ENCODE data around the gene P2RY6.
A peak's percentile ranks its signal among the peaks of the same experiment; 100 is the strongest.

Gene P2RY6

DNA sequence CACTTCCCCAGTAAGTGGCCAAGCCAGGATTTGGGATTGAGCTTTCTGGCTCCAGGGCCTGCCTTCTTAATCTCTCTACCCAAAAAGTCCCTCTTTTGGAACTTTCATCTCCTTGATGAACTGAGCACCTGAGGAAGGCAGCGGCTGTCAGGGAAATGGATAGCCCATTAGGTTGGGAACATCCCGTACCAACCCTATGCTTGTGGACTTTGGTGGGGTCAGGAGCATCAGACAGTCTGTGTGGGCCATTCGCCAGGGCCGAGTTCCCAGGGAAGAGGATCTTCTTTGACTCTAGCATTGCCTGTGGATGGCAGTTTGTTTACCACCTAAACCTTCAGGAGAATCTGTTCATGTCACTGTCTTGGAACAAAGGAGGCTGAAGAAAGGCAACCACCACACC lies 66.1 kb downstream of the P2RY6 start:
- peaks cover 7% of the 10 kb centered on the region for H3K4me1 ChIP-seq
- no peaks in the 10 kb centered on the region for H3K27me3 ChIP-seq (ENCODE audit: control insufficient read depth, insufficient read depth, low read length)
- TF ChIP-seq, protein P1, sequence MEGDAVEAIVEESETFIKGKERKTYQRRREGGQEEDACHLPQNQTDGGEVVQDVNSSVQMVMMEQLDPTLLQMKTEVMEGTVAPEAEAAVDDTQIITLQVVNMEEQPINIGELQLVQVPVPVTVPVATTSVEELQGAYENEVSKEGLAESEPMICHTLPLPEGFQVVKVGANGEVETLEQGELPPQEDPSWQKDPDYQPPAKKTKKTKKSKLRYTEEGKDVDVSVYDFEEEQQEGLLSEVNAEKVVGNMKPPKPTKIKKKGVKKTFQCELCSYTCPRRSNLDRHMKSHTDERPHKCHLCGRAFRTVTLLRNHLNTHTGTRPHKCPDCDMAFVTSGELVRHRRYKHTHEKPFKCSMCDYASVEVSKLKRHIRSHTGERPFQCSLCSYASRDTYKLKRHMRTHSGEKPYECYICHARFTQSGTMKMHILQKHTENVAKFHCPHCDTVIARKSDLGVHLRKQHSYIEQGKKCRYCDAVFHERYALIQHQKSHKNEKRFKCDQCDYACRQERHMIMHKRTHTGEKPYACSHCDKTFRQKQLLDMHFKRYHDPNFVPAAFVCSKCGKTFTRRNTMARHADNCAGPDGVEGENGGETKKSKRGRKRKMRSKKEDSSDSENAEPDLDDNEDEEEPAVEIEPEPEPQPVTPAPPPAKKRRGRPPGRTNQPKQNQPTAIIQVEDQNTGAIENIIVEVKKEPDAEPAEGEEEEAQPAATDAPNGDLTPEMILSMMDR (IDR thresholded peaks at IDR 0.05), result no peak
- no peaks in the 10 kb centered on the region for H3K36me3 ChIP-seq (ENCODE audit: control insufficient read depth, insufficient read depth, low read length)
- H3K79me2 ChIP-seq, result peaks cover 34% of the 10 kb centered on the region
- no peak overlapping the region for H2AFZ ChIP-seq
- H3K4me2 ChIP-seq (ENCODE audit: low read length), result no peak overlapping the region
- no peak overlapping the region for H3K9ac ChIP-seq
- no peak overlapping the region for H3K4me3 ChIP-seq (ENCODE audit: low read depth, low read length)
- H3K27ac ChIP-seq, result no peak overlapping the region
- no peaks in the 10 kb centered on the region for H3K9me3 ChIP-seq (ENCODE audit: control insufficient read depth, low read length)

DNA sequence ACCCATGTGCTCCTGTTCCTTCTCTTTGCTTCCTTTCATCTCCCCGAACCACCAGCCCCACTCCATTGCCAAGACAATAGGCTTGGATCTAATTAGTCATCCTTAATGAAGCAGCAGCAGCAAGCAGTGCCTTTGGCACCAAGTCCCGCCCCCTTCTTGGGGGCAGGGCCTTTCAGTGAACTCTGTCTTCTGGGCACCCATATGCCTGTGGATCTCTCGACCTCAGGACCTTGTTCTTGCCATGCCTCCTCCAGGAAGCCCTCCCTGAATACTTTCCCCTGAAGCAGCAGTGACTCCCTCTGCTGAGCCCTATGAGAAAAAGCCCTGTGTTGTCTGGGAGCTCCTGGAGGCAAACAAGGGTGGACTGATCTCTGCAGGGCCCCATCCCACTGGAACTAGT lies 68.0 kb downstream of the P2RY6 start:
- Histone ChIP-seq H3K4me1 (peaks cover 9% of the 10 kb centered on the region), H3K9me3 (ENCODE audit: control insufficient read depth, low read length) (no peaks in the 10 kb centered on the region), H3K27me3 (ENCODE audit: control insufficient read depth, insufficient read depth, low read length) (no peaks in the 10 kb centered on the region), H3K4me2 (ENCODE audit: low read length) (no peak overlapping the region), H3K4me3 (ENCODE audit: low read depth, low read length) (no peak overlapping the region), H3K27ac (no peak overlapping the region), H3K9ac (no peak overlapping the region), H3K79me2 (peaks cover 34% of the 10 kb centered on the region), H2AFZ (no peak overlapping the region), H3K36me3 (ENCODE audit: control insufficient read depth, insufficient read depth, low read length) (no peaks in the 10 kb centered on the region)
- TF ChIP-seq, protein P1 (IDR thresholded peaks at IDR 0.05), result no peak

GRCh38 chr11:73342633-73343032 lies 70.5 kb downstream of the P2RY6 start:
- peak overlapping the region; percentile 32 for H3K27ac ChIP-seq
- H3K79me2 ChIP-seq, result peaks cover 28% of the 10 kb centered on the region
- TF ChIP-seq, protein P1 (IDR thresholded peaks at IDR 0.05), result no peak
- H3K9ac ChIP-seq, result no peak overlapping the region
- no peak overlapping the region for H3K4me3 ChIP-seq (ENCODE audit: low read depth, low read length)
- H2AFZ ChIP-seq, result peak overlapping the region; percentile 17
- no peaks in the 10 kb centered on the region for H3K36me3 ChIP-seq (ENCODE audit: control insufficient read depth, insufficient read depth, low read length)
- peak overlapping the region; percentile 11 for H3K4me2 ChIP-seq (ENCODE audit: low read length)
- H3K9me3 ChIP-seq (ENCODE audit: control insufficient read depth, low read length), result no peaks in the 10 kb centered on the region
- peaks cover 9% of the 10 kb centered on the region for H3K4me1 ChIP-seq
- no peaks in the 10 kb centered on the region for H3K27me3 ChIP-seq (ENCODE audit: control insufficient read depth, insufficient read depth, low read length)

DNA sequence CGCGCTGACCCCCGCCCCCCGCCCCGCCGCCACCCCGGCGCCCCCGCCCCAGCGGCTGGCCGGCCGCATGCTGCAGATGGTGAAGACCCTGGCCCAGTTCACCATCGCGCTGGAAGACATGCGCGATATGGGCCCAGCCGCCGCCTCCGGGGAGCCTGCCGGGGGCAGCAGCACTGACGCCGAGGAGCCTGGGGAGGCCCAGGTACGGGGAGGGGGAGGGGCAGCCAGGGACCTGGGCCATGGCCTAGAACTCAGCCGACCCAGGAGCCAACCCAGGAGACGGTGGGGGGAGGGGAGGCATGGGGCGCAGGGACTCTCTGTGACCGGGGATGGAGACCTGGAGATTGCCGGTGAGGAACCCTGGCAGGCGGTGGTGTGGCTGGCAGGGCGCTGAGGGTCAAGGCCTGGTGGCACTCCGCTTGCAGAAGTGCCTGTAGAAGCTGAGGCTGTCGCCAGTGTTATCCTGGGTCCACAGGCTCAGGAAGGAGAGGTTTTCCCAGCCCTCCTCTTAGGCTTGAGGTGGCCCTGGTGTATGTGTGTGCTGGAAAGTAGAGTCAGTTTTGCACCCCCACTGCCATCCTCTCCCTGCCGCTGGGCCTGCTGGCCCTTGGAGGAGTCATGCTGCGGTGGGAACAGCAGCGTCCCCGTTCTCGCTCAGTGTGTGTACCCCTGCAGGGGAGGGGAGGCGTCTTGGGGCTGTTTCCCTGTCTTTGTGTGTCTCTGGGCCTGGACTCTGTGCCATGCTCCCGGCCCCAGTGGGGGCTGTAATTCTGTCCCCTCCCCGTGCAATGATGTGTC lies 71.1 kb downstream of the P2RY6 start:
- peaks cover 9% of the 10 kb centered on the region for H3K4me1 ChIP-seq
- peak overlapping the region; percentile 61 for H3K27ac ChIP-seq

More for the DNA sequence above, 71.1 kb downstream of the P2RY6 start:
- Histone ChIP-seq H3K9me3 (ENCODE audit: control insufficient read depth, low read length) (no peaks in the 10 kb centered on the region), H3K4me3 (ENCODE audit: low read depth, low read length) (peak overlapping the region; percentile 11), H3K36me3 (ENCODE audit: control insufficient read depth, insufficient read depth, low read length) (no peaks in the 10 kb centered on the region), H3K9ac (no peak overlapping the region), H3K27me3 (ENCODE audit: control insufficient read depth, insufficient read depth, low read length) (no peaks in the 10 kb centered on the region), H3K4me2 (ENCODE audit: low read length) (no peak overlapping the region), H3K79me2 (peaks cover 22% of the 10 kb centered on the region), H2AFZ (no peak overlapping the region)
- TF ChIP-seq, protein P1 (IDR thresholded peaks at IDR 0.05), result no peak

Data from parathyroid adenoma (tissue), 2 donors.